DND-41 (cell line): ENCODE results near the gene DIRAS2.

ENCODE experiments used
- ATAC-seq: fragments of 200-7000 bp; cut with Tn5 transposase; 3 replicates; pipeline ENCODE4 v1.9.1; 2021; ENCODE audit warnings: low read depth; ENCODE audit not compliant: insufficient read depth
- DNase-seq: peaks from one replicate; pipeline ENCODE4 v3.0.0-alpha.2; 2020
- H2AFZ ChIP-seq: 2 replicates; pipeline ENCODE4 v1.6.0; 2012; ENCODE audit warnings: low read depth, low read length
- H3K27ac ChIP-seq: 2 replicates; pipeline ENCODE4 v1.5.1; 2012; ENCODE audit warnings: low read length, inconsistent platforms
- H3K27me3 ChIP-seq: fragments of 200-600 bp; sonication (generic); 2 replicates; pipeline ENCODE4 v1.6.0; 2012; ENCODE audit warnings: low read length, mild to moderate bottlenecking, inconsistent platforms; ENCODE audit not compliant: insufficient read depth, poor library complexity
- H3K36me3 ChIP-seq: 2 replicates; pipeline ENCODE4 v1.5.1; 2012; ENCODE audit warnings: low read length, inconsistent platforms; ENCODE audit not compliant: insufficient read depth
- H3K4me1 ChIP-seq: 2 replicates; pipeline ENCODE4 v1.5.1; 2012; ENCODE audit warnings: mild to moderate bottlenecking, low read length; ENCODE audit not compliant: insufficient read depth
- H3K4me2 ChIP-seq: 2 replicates; pipeline ENCODE4 v1.6.0; 2012; ENCODE audit warnings: mild to moderate bottlenecking, moderate library complexity, low read length, inconsistent platforms; ENCODE audit not compliant: insufficient read depth
- H3K4me3 ChIP-seq, 2 experiments: fragments of 200-600 bp in 1 of 2; shearing (Covaris generic) in 1 of 2; 2 replicates each; pipeline ENCODE4 v1.5.1; 2012 to 2016; ENCODE audit warnings: inconsistent platforms in 2 of 2, low read length in 2 of 2, mild to moderate bottlenecking in 2 of 2, low read depth in 1 of 2, moderate library complexity in 1 of 2
- H3K79me2 ChIP-seq: 2 replicates; pipeline ENCODE4 v1.6.0; 2012; ENCODE audit warnings: low read length, inconsistent platforms; ENCODE audit not compliant: insufficient read depth
- H3K9ac ChIP-seq: 2 replicates; pipeline ENCODE4 v1.6.0; 2012; ENCODE audit warnings: low read depth, mild to moderate bottlenecking, inconsistent platforms, low read length, moderate library complexity
- H3K9me3 ChIP-seq: 2 replicates; pipeline ENCODE4 v1.5.1; 2012; ENCODE audit warnings: low read length, moderate library complexity, mild to moderate bottlenecking, inconsistent platforms; ENCODE audit not compliant: insufficient read depth, severe bottlenecking
- H4K20me1 ChIP-seq: 2 replicates; pipeline ENCODE4 v1.6.0; 2012; ENCODE audit warnings: low read length; ENCODE audit not compliant: insufficient read depth
- EZH2 ChIP-seq: IDR thresholded peaks from 3 replicates; pipeline ENCODE4 v1.6.1; 2012; ENCODE audit warnings: borderline replicate concordance, low read depth, mild to moderate bottlenecking, moderate library complexity, low read length, inconsistent platforms; ENCODE audit not compliant: severe bottlenecking
- TF ChIP-seq, protein P1 (sequence below): IDR thresholded peaks from 2 replicates; pipeline ENCODE4 v1.5.1; 2012; ENCODE audit warnings: borderline replicate concordance, low read length, moderate library complexity, mild to moderate bottlenecking; ENCODE audit not compliant: poor library complexity, severe bottlenecking; ENCODE audit errors: extremely low read depth

Gene DIRAS2, protein sequence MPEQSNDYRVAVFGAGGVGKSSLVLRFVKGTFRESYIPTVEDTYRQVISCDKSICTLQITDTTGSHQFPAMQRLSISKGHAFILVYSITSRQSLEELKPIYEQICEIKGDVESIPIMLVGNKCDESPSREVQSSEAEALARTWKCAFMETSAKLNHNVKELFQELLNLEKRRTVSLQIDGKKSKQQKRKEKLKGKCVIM

DNA sequence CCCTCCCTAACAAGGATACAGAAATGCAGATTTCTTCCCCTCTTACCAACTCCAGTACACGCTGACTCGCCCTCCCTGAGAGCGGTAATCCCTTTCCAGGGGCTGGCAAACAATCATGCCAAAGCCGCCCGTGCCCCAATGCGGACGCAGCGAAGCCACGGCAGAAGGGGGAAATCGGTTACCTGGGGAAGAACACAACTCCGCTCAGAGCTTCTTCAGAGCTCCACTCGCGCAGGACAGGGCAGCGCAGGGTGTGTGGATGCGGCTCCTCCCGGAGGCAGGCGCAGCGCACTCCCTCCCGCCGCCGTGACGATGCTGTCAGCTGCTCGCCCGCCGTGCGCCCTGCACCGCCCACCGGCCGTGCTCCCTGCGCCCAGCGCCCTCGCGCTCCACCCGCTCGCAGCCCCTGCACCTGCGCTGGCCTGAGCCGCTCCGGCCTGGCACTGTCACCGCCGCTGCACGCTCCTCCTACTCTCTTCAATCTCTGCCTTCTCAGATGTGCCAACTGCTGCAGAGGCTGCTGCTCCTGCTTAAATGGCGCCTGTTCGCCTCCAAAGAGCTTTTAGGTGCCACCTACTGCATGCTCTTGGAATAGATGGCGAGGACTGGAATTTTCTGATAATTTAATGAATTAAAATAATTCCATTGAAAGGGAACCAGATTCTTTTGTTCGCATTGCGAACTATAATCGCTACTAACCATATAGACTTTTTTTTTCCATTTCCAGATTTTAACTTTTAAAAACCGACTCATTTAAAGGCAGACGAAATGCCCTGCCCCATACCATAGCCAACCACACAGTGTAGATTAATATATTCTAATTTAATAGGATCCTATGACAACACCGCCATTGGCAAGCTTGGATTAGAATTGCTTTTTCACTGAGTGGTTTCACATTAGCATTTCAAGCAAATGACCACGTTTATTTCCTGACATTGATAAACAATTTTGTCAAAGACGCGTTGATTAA is at the start of gene DIRAS2:
DIRAS2 (minus strand) TSS at position 255 of the 970 bp plus-strand sequence. CDS start 28,997 bp downstream, outside the sequence.
- Histone ChIP-seq H2AFZ (no peak within 1 kb of the TSS), H4K20me1 (no peaks in the 10 kb centered on the region), H3K4me2 (no peak within 1 kb of the TSS), H3K27ac (no peak within 1 kb of the TSS), H3K79me2 (no peaks in the 10 kb centered on the region), H3K27me3 (peaks cover 4% of the 10 kb centered on the region), H3K9ac (no peak within 1 kb of the TSS), H3K4me1 (no peaks in the 10 kb centered on the region), H3K36me3 (no peaks in the 10 kb centered on the region), H3K4me3 (no peak within 1 kb of the TSS), H3K9me3 (no peaks in the 10 kb centered on the region)
- TF ChIP-seq EZH2, result no peak
- TF ChIP-seq, protein P1, sequence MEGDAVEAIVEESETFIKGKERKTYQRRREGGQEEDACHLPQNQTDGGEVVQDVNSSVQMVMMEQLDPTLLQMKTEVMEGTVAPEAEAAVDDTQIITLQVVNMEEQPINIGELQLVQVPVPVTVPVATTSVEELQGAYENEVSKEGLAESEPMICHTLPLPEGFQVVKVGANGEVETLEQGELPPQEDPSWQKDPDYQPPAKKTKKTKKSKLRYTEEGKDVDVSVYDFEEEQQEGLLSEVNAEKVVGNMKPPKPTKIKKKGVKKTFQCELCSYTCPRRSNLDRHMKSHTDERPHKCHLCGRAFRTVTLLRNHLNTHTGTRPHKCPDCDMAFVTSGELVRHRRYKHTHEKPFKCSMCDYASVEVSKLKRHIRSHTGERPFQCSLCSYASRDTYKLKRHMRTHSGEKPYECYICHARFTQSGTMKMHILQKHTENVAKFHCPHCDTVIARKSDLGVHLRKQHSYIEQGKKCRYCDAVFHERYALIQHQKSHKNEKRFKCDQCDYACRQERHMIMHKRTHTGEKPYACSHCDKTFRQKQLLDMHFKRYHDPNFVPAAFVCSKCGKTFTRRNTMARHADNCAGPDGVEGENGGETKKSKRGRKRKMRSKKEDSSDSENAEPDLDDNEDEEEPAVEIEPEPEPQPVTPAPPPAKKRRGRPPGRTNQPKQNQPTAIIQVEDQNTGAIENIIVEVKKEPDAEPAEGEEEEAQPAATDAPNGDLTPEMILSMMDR, result no peak
- ATAC-seq (no peak), DNase-seq (no peak)

DNA sequence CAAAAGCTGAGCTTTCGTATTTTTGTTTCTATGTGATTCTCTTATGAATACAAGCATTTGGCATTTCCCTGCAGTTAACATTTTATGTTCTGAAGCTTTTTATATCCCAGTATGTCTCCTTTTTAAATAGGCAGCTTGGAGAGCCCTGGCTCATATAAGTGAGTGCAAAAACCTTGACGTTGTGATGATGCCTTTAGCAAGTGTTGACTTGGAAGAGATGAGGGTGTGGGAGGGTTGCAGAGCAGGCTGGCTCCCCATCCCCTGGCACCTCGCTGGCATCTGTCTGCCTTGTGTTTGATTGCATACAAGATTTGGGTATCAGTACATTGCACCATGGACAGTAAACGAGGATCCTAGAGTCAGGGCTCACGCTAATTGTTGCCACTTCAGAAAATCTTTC is 42.1 kb upstream of the DIRAS2 start:
- no peaks in the 10 kb centered on the region for H3K4me1 ChIP-seq
- H3K36me3 ChIP-seq, result no peaks in the 10 kb centered on the region
- H3K79me2 ChIP-seq, result no peaks in the 10 kb centered on the region
- ATAC-seq (no peak), DNase-seq (no peak)
- H4K20me1 ChIP-seq, result no peaks in the 10 kb centered on the region
- no peaks in the 10 kb centered on the region for H3K27me3 ChIP-seq
- H3K9me3 ChIP-seq, result no peaks in the 10 kb centered on the region
- no peak for TF ChIP-seq EZH2
- TF ChIP-seq, protein P1, result no peak
- H3K27ac ChIP-seq, result no peak overlapping the region
- H3K4me3 ChIP-seq, result no peak overlapping the region
- H2AFZ ChIP-seq, result no peak overlapping the region
- H3K4me2 ChIP-seq, result no peak overlapping the region
- H3K9ac ChIP-seq, result no peak overlapping the region

GRCh38 chr9:90684106-90684505 is 41.5 kb upstream of the DIRAS2 start:
- H3K9me3 ChIP-seq, result no peaks in the 10 kb centered on the region

More at GRCh38 chr9:90684106-90684505, 41.5 kb upstream of the DIRAS2 start:
- Histone ChIP-seq H3K4me2 (no peak overlapping the region), H3K79me2 (no peaks in the 10 kb centered on the region), H2AFZ (no peak overlapping the region), H4K20me1 (no peaks in the 10 kb centered on the region), H3K27me3 (no peaks in the 10 kb centered on the region), H3K4me1 (no peaks in the 10 kb centered on the region), H3K36me3 (no peaks in the 10 kb centered on the region), H3K27ac (no peak overlapping the region), H3K9ac (no peak overlapping the region), H3K4me3 (no peak overlapping the region)
- no peak for TF ChIP-seq EZH2
- TF ChIP-seq, protein P1, result no peak
- DNase-seq, result no peak
- ATAC-seq, result no peak
